ENCODE results near the gene MCOLN3.

DNA sequence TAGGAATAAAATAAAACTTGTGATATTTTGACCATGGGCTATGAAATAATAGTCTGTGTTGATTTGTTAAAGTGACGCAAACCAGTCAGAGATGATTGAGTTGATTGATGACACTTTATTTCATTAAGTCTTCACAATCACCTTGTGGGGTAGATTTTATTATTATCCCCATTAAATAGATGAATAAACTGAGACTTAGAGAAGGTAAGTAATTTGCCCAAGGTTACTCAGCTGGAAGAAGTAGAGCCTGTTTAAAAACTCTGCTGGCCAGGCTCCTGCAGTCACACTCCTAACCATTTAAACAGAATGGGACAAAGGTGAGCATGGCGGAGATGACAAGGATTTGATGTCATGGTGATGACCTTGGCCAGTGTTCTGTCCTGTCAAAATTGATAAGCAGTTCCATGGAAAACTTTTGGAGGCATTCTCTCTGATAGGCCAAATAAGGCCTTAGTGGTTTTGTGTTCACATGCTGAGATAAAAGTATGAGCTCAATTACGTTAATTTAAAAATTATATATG lies 22.7 kb upstream of the MCOLN3 start:
- TF ChIP-seq CTCF (IDR thresholded peaks at IDR 0.05) (no peak), POLR2A (IDR thresholded peaks at IDR 0.05) (no peak)

Measured in uterus (tissue), 2 donors.